ACC112 (cell line): ENCODE data around the gene PAQR5.

ENCODE experiments used
- H2AFZ ChIP-seq: fragments of 200-600 bp; sonication (generic); one replicate; pipeline ENCODE4 v1.6.0; 2017; ENCODE audit warnings: antibody characterized with exemption, low read length; ENCODE audit not compliant: unreplicated experiment
- H3K27ac ChIP-seq: fragments of 200-600 bp; sonication (generic); 2 replicates; pipeline ENCODE4 v1.5.1; 2014; ENCODE audit warnings: low read depth, mild to moderate bottlenecking, antibody characterized with exemption, low read length, moderate library complexity
- H3K27me3 ChIP-seq: fragments of 200-600 bp; sonication (generic); 2 replicates; pipeline ENCODE4 v1.6.1; 2014; ENCODE audit warnings: mild to moderate bottlenecking, antibody characterized with exemption, low read length, moderate library complexity, mixed read lengths; ENCODE audit not compliant: insufficient read depth
- H3K36me3 ChIP-seq: fragments of 200-600 bp; sonication (generic); 2 replicates; pipeline ENCODE4 v1.6.1; 2016; ENCODE audit warnings: mild to moderate bottlenecking, antibody characterized with exemption, low read length, moderate library complexity, mixed read lengths; ENCODE audit not compliant: insufficient read depth
- H3K4me1 ChIP-seq: fragments of 200-600 bp; sonication (generic); one replicate; pipeline ENCODE4 v1.6.1; 2016; ENCODE audit warnings: low read length, mixed read lengths; ENCODE audit not compliant: insufficient read depth, unreplicated experiment, control insufficient read depth
- H3K4me3 ChIP-seq: fragments of 200-600 bp; sonication (generic); 2 replicates; pipeline ENCODE4 v1.5.1; 2014; ENCODE audit warnings: mild to moderate bottlenecking, low read depth, low read length
- H3K79me2 ChIP-seq: fragments of 200-600 bp; sonication (generic); one replicate; pipeline ENCODE4 v1.6.0; 2016; ENCODE audit warnings: low read length; ENCODE audit not compliant: control insufficient read depth, unreplicated experiment, insufficient read depth

Gene PAQR5

GRCh38 chr15:69357773-69358771 lies 59.4 kb downstream of the PAQR5 start:
- Histone ChIP-seq H3K27ac (no peak overlapping the region), H2AFZ (no peak overlapping the region), H3K4me1 (peaks cover 8% of the 10 kb centered on the region), H3K4me3 (no peak overlapping the region), H3K79me2 (no peaks in the 10 kb centered on the region), H3K36me3 (no peaks in the 10 kb centered on the region), H3K27me3 (no peaks in the 10 kb centered on the region)

- H2AFZ ChIP-seq: no peak overlapping the region
- no peaks in the 10 kb centered on the region for H3K36me3 ChIP-seq
- no peak overlapping the region for H3K4me3 ChIP-seq
- H3K79me2 ChIP-seq: no peaks in the 10 kb centered on the region
- H3K4me1 ChIP-seq: peaks cover 8% of the 10 kb centered on the region
- H3K27ac ChIP-seq: no peak overlapping the region
- no peaks in the 10 kb centered on the region for H3K27me3 ChIP-seq
Observed at GRCh38 chr15:69358850-69359249, 60.1 kb downstream of the PAQR5 start.

GRCh38 chr15:69359722-69360121 lies 61.0 kb downstream of the PAQR5 start:
- Histone ChIP-seq H3K4me1 (peaks cover 8% of the 10 kb centered on the region), H3K27ac (no peak overlapping the region), H3K79me2 (no peaks in the 10 kb centered on the region), H3K36me3 (no peaks in the 10 kb centered on the region), H3K27me3 (no peaks in the 10 kb centered on the region), H2AFZ (no peak overlapping the region), H3K4me3 (no peak overlapping the region)

DNA sequence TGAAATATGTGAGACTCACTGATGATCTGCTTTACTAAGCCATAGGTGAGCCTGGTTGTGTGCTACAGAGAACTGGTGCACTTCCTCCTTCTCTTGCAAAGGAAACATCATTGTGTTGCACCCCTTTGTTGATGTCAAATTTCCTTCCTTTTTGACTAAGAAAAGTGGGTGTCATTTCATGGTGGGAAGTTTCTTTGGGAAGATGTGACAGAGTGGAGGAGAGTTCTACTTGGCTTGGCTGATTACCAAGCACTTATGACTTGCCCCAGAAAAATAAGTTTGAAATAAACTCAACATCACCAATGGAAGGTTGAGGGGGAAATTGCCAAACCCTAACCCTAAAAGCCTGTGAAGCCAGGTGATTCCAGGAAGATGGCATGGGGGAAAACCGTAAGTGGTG lies 61.9 kb downstream of the PAQR5 start:
- Histone ChIP-seq H3K27me3 (no peaks in the 10 kb centered on the region), H3K27ac (no peak overlapping the region), H3K4me3 (no peak overlapping the region), H3K4me1 (peaks cover 8% of the 10 kb centered on the region), H2AFZ (no peak overlapping the region), H3K36me3 (no peaks in the 10 kb centered on the region), H3K79me2 (no peaks in the 10 kb centered on the region)

DNA sequence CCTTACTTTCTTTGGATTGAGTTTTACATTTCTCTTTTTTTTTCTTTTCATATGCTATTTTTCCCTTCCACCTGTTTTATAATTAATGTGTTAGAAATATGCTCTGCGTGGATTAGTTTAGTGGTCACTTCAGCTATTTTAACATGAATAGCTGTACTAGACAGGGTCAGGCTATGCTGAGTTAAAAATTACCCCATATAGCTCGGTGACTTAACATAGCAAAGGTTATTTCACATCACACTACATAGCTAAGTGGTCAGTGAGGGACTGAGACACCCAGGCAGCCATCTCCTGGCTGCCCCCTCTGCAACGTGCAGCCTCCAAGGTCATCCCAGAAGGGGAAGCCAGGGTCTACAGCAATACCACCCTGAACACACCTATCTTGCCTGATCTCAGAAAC lies 68.5 kb downstream of the PAQR5 start:
- Histone ChIP-seq H3K27me3 (no peaks in the 10 kb centered on the region), H3K27ac (no peak overlapping the region), H3K4me1 (no peaks in the 10 kb centered on the region), H3K4me3 (no peak overlapping the region), H3K36me3 (no peaks in the 10 kb centered on the region), H3K79me2 (no peaks in the 10 kb centered on the region), H2AFZ (no peak overlapping the region)

GRCh38 chr15:69369631-69370030 lies 70.9 kb downstream of the PAQR5 start:
- Histone ChIP-seq H3K36me3 (no peaks in the 10 kb centered on the region), H3K4me3 (no peak overlapping the region), H3K4me1 (no peaks in the 10 kb centered on the region), H3K27ac (no peak overlapping the region), H3K79me2 (no peaks in the 10 kb centered on the region), H2AFZ (no peak overlapping the region), H3K27me3 (no peaks in the 10 kb centered on the region)

GRCh38 chr15:69373406-69373805 lies 74.7 kb downstream of the PAQR5 start:
- no peaks in the 10 kb centered on the region for H3K4me1 ChIP-seq
- no peak overlapping the region for H3K27ac ChIP-seq
- no peak overlapping the region for H3K4me3 ChIP-seq
- no peak overlapping the region for H2AFZ ChIP-seq
- H3K27me3 ChIP-seq: no peaks in the 10 kb centered on the region
- H3K36me3 ChIP-seq: no peaks in the 10 kb centered on the region
- no peaks in the 10 kb centered on the region for H3K79me2 ChIP-seq

GRCh38 chr15:69375151-69375790 lies 76.6 kb downstream of the PAQR5 start:
- no peaks in the 10 kb centered on the region for H3K4me1 ChIP-seq
- H3K27ac ChIP-seq: no peak overlapping the region
- H2AFZ ChIP-seq: no peak overlapping the region
- H3K4me3 ChIP-seq: no peak overlapping the region
- H3K79me2 ChIP-seq: no peaks in the 10 kb centered on the region
- H3K36me3 ChIP-seq: no peaks in the 10 kb centered on the region
- H3K27me3 ChIP-seq: no peaks in the 10 kb centered on the region

- no peaks in the 10 kb centered on the region for H3K27me3 ChIP-seq
- H3K79me2 ChIP-seq: no peaks in the 10 kb centered on the region
- no peak overlapping the region for H3K4me3 ChIP-seq
- H3K36me3 ChIP-seq: no peaks in the 10 kb centered on the region
- no peak overlapping the region for H2AFZ ChIP-seq
- H3K27ac ChIP-seq: no peak overlapping the region
- no peaks in the 10 kb centered on the region for H3K4me1 ChIP-seq
Observed at GRCh38 chr15:69377216-69377970, 78.7 kb downstream of the PAQR5 start.

DNA sequence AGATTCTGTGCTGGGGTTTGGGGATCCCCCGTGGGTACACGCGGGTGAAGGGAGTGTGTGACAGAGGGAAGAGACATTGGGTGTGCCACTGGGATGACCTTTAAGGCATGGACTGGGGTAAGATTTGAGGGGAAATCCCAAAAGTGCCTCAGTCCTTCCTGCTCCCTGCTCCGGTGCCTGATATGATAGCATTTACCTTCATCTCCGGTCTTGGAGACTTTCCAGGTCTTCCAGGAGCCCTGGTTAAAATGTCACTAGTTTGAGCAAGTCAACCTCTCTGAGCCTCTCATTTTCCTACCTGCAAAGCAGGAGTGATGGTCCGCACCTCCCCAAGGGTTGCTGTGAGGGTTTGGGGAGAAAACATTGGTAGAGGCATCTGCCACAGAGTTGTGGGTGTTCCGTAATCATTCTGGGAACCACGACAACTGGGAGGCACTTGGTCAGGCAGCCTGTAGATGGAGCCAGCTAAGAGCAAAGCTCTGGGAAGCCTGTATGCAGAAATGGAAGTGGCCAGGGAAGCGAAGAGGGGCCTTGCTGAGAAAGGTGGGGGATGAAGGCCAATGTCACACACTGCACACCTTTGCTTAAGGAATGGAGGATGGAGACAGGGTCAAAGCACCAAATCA lies 81.5 kb downstream of the PAQR5 start:
- Histone ChIP-seq H3K79me2 (no peaks in the 10 kb centered on the region), H3K36me3 (no peaks in the 10 kb centered on the region), H3K27me3 (no peaks in the 10 kb centered on the region), H3K4me3 (no peak overlapping the region), H3K27ac (no peak overlapping the region), H3K4me1 (no peaks in the 10 kb centered on the region), H2AFZ (no peak overlapping the region)
